ENCODE results near the gene B3GNT7.
"Not testable (repeated sequence)": the region's sequence is repeated elsewhere in the genome, so short reads cannot be mapped to it uniquely, and the experiment has no call there.

The B3GNT7 gene

GRCh38 chr2:231386446-231386845 is 9.1 kb upstream of the B3GNT7 start:
- no peak for DNase-seq

GRCh38 chr2:231387904-231388724 is 7.4 kb upstream of the B3GNT7 start:
- DNase-seq = no peak

- no peak for DNase-seq
Measured at GRCh38 chr2:231388725-231389346, 6.7 kb upstream of the B3GNT7 start.

GRCh38 chr2:231390667-231391066 is 4.8 kb upstream of the B3GNT7 start:
- DNase-seq = no peak

GRCh38 chr2:231391981-231392380 is 3.5 kb upstream of the B3GNT7 start:
- DNase-seq = no peak

- no peak for DNase-seq
Measured at GRCh38 chr2:231392431-231393148, 2.9 kb upstream of the B3GNT7 start.

- DNase-seq = no peak
Measured at GRCh38 chr2:231393149-231394131, 2.1 kb upstream of the B3GNT7 start.

GRCh38 chr2:231394211-231395141 is 1.0 kb upstream of the B3GNT7 start:
- no peak for DNase-seq

GRCh38 chr2:231396058-231396821 is 730 bp downstream of the B3GNT7 start:
- no peak for DNase-seq

- DNase-seq = no peak
Measured at GRCh38 chr2:231397011-231397927, 1.8 kb downstream of the B3GNT7 start.

- DNase-seq = no peak
Measured at GRCh38 chr2:231397928-231398294, 2.4 kb downstream of the B3GNT7 start.

GRCh38 chr2:231398585-231398984 is 3.1 kb downstream of the B3GNT7 start:
- DNase-seq = no peak

GRCh38 chr2:231399046-231399852 is 3.7 kb downstream of the B3GNT7 start:
- DNase-seq = no peak

- no peak for DNase-seq
Measured at GRCh38 chr2:231399853-231400680, 4.6 kb downstream of the B3GNT7 start.

- DNase-seq = not testable (repeated sequence)
Measured at GRCh38 chr2:231400681-231401080, 5.2 kb downstream of the B3GNT7 start.

- DNase-seq = not testable (repeated sequence)
Measured at GRCh38 chr2:231401101-231401500, 5.6 kb downstream of the B3GNT7 start.

- DNase-seq = not testable (repeated sequence)
Measured at GRCh38 chr2:231403421-231404182, 8.1 kb downstream of the B3GNT7 start.

Measured in NCI-H1930 (cell line).